Neutrophil (primary cell): ENCODE measurements around the gene NDRG4.

Experiments used
- H3K27ac ChIP-seq: fragments of 200-600 bp; sonication (generic); 2 replicates; pipeline ENCODE4 v1.5.1; 2016; ENCODE audit warnings: mild to moderate bottlenecking, moderate library complexity
- H3K27me3 ChIP-seq: fragments of 200-600 bp; sonication (generic); 2 replicates; pipeline ENCODE4 v1.6.0; 2016; ENCODE audit warnings: mild to moderate bottlenecking
- H3K36me3 ChIP-seq: fragments of 200-600 bp; sonication (generic); 2 replicates; pipeline ENCODE4 v1.5.1; 2017
- H3K4me1 ChIP-seq, 2 experiments: fragments of 200-600 bp in 1 of 2; sonication (generic) in 1 of 2; 1 replicate in 1 of 2; 2 replicates in 1 of 2; pipeline versions ENCODE4 v1.5.1 to v1.6.1; 2013 to 2016; ENCODE audit warnings: low read depth in 1 of 2, low read length in 1 of 2, mild to moderate bottlenecking in 1 of 2, moderate library complexity in 1 of 2; ENCODE audit not compliant: control insufficient read depth in 1 of 2, insufficient read depth in 1 of 2
- H3K4me3 ChIP-seq, 2 experiments: fragments of 200-600 bp in 1 of 2; sonication (generic) in 1 of 2; 1 replicate in 1 of 2; 2 replicates in 1 of 2; pipeline ENCODE4 v1.5.1; 2013 to 2016; ENCODE audit warnings: low read depth in 1 of 2, low read length in 1 of 2, mild to moderate bottlenecking in 1 of 2, moderate library complexity in 1 of 2
- H3K9me3 ChIP-seq: fragments of 200-600 bp; sonication (generic); 2 replicates; pipeline ENCODE4 v1.5.1; 2016
- CTCF ChIP-seq: fragments of 200-600 bp; sonication (generic); IDR thresholded peaks from 2 replicates; pipeline ENCODE4 v1.5.1; 2016; ENCODE audit warnings: antibody characterized with exemption

Gene NDRG4

GRCh38 chr16:58501242-58502131 is 1.5 kb downstream of the NDRG4 start:
- H3K4me3 ChIP-seq: no peak overlapping the region
- H3K27me3 ChIP-seq: peaks cover 80% of the 10 kb centered on the region
- TF ChIP-seq CTCF: no peak
- H3K36me3 ChIP-seq: no peaks in the 10 kb centered on the region
- H3K9me3 ChIP-seq: no peaks in the 10 kb centered on the region
- peaks cover 4 to 6% of the 10 kb centered on the region in 2 experiments for H3K4me1 ChIP-seq
- no peak overlapping the region for H3K27ac ChIP-seq

GRCh38 chr16:58502217-58502921 is 2.4 kb downstream of the NDRG4 start:
- Histone ChIP-seq H3K4me3 (no peak overlapping the region), H3K27me3 (peaks cover 71% of the 10 kb centered on the region), H3K9me3 (no peaks in the 10 kb centered on the region), H3K36me3 (no peaks in the 10 kb centered on the region), H3K4me1 (peaks cover 4 to 6% of the 10 kb centered on the region in 2 experiments), H3K27ac (no peak overlapping the region)
- TF ChIP-seq CTCF: no peak

- Histone ChIP-seq H3K36me3 (no peaks in the 10 kb centered on the region), H3K27ac (no peak overlapping the region)
Observed at GRCh38 chr16:58503166-58503862, 3.4 kb downstream of the NDRG4 start.

GRCh38 chr16:58503863-58504688 is 4.1 kb downstream of the NDRG4 start:
- no peaks in the 10 kb centered on the region for H3K36me3 ChIP-seq
- no peak overlapping the region for H3K27ac ChIP-seq
- H3K4me1 ChIP-seq: peaks cover 4 to 6% of the 10 kb centered on the region in 2 experiments
- H3K27me3 ChIP-seq: peaks cover 54% of the 10 kb centered on the region
- no peak for TF ChIP-seq CTCF
- H3K4me3 ChIP-seq: no peak overlapping the region
- no peaks in the 10 kb centered on the region for H3K9me3 ChIP-seq

More at GRCh38 chr16:58503166-58503862, 3.4 kb downstream of the NDRG4 start:
- no peak for TF ChIP-seq CTCF
- H3K27me3 ChIP-seq: peaks cover 62% of the 10 kb centered on the region
- H3K4me3 ChIP-seq: no peak overlapping the region
- peaks cover 4 to 6% of the 10 kb centered on the region in 2 experiments for H3K4me1 ChIP-seq
- H3K9me3 ChIP-seq: no peaks in the 10 kb centered on the region
